Umbilical cord (tissue), 2 donors: ENCODE measurements around the gene ZNF512. TPM values are rescaled to one million over a fixed set of nuclear protein-coding genes. Genes with fewer than 3 reads are reported as not detected.

Source experiments
- DNase-seq: peaks from one replicate; pipeline ENCODE4 v3.0.0-alpha.2; 2015; ENCODE audit warnings: low spot score
- total RNA-seq: library from RNA; depleted of rRNA; stranded (reverse); fragments of >200 nt; gene quantifications from one replicate; pipeline ENCODE4 v1.2.3, GENCODE V29; 2014; ENCODE audit warnings: low replicate concordance; ENCODE audit not compliant: insufficient read depth

The ZNF512 gene
- total RNA-seq, 1 donor from 2014 or later = 27.7 TPM

DNA sequence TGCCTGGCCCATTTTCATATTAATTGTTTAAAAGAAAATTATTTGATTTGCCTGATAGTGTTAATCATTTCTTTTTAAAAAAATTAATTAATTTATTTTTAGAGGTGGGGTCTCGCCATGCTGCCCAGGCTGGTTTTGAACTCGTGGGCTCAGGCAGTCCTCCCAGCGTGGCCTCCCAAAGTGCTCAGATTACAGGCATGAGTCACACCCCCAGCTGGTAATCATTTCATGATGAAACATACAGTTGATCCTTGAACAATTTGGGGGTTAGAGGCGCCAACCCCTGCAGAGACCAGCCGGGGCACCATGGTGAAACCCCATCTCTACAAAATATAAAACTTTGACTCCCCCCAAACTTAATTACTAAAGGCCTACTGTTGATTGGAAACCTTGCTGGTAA is 53.9 kb downstream of the ZNF512 start:
- no peak for DNase-seq

DNA sequence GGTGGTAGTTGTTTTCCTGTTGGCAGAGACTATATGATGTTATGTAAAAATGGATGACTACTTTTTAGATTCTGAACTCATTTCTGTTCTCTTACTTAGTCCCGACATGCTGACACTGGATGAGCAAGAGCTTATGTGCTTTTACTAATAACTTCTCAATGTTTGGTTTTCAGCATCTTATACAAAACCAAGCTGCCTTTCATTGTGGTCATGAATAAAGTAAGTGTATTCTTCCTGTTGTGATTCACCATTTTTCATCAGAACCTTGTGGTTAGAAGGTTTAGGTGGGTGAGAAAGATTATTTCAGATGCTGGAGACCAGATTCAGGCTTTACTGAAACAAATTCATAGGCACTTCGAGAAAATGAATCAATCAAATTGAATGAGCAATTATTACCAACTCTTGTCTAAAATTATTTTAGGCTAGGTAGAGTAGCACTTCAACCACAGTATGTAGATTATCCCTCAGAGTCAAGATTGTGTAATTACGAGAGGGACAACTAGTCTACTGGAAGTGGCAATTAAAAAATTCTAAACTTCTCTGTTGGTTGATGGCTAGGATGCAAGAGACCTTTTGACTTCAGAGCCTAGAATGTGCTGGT is 55.3 kb downstream of the ZNF512 start:
- no peak for DNase-seq

DNA sequence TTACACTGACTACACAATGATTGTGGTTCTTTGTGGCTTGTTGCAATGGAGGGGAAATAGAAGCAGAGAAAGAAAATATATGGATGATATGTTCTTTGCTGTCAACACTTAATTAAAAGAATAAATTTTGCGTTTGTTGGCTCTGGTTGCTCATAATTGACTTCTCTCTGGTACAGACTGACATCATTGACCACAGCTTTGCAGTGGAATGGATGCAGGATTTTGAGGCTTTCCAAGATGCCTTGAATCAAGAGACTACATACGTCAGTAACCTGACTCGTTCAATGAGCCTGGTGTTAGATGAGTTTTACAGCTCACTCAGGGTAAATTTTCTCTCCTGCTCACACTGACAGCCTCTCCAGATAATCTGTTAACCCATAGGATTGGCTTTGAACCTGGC is 55.9 kb downstream of the ZNF512 start:
- DNase-seq = no peak

DNA sequence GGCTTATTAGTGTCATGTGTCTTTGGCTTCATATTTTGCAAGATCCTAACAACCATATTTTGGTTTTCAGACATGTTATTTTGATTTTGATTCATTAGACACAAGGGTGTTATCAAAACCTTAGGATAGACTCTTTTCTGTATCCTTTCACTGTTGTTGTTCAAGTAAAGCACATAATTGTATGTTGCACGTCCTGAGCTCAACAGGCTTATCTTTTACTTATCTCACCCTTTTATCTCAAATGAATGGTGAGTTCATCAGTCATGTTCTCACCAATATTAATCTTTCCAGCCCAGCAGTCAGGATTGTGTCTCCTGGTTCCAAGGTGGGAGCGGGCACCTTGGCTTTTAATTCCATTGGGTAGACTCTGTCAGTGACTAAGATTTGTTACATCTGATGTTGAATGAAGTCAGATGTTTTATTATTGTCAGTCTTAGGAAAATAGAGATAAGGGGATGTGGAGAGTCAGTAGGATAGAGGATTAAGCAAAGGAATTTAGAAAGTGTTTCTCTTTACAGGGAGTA is 57.9 kb downstream of the ZNF512 start:
- DNase-seq = no peak

DNA sequence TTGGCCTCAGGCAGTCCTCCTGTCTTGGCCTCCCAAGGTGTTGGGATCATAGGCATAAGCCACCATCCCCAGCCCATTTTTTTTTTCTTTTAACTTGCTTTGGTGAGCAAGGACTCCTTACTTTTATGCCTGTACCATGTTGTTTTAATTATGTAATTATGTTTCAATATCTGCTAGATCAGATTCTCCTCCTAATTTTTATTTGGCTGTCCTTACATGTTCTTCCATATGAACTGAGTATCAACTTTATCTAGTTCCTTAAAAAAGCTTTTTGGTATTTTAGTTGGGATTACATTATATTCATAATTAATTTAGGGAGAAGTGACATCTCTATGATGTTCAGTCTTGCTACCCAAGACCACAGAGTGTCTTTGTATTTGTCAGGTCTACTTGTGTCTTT is 62.4 kb downstream of the ZNF512 start:
- DNase-seq = no peak

DNA sequence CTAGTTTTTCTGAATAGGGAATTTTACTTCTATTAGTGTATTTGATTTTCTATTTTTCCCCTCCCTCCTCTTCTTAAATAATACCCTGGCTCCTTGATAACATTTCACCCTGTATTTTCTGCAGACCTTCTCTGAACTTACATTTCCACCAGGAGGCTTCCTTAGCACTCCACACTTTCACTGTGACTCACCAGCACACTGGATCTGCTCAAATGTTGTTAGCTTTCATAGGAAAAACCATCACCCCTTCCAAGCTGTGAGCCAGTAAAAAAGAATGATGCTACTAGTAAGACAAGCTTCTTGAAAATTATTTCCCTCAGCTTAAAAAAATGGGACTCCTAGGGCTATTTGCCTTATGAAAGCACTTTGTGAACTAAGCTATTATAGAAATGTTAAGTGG is 64.4 kb downstream of the ZNF512 start:
- no peak for DNase-seq

DNA sequence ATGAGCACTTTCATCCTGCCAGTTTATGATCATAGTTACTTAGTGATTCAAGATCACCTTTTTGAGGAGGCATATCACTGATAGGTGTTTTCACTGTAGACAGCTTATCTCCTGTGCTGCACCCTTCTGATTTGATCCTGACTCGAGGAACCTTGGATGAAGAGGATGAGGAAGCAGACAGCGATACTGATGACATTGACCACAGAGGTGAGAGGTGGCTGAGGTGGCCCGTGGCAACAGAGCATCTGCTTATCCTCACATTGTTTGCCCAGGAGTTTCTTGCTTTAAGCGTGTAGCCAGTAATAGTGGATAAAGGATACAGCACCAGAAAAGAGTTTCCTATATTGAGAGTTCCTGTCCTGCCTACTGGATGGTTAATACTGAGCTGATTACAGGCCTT is 64.9 kb downstream of the ZNF512 start:
- DNase-seq = no peak

DNA sequence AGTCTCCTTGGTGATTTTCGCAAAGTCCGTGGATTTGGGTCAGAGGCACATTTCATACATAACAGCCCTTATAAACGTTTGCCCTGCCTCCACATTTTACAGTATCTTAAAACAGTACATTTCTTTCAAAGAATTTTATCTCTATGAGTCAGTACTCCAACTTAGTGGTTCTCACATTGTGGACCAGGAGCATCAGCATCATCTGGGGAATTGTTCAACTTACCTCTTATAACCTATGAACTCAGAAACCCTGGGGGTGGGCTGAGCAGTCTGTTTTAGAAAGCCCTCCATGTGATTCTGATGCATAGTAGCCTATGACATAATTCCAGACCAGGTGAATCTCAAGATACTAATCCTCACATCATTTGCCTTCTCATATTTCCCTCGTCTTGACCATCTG is 68.2 kb downstream of the ZNF512 start:
- DNase-seq = no peak

DNA sequence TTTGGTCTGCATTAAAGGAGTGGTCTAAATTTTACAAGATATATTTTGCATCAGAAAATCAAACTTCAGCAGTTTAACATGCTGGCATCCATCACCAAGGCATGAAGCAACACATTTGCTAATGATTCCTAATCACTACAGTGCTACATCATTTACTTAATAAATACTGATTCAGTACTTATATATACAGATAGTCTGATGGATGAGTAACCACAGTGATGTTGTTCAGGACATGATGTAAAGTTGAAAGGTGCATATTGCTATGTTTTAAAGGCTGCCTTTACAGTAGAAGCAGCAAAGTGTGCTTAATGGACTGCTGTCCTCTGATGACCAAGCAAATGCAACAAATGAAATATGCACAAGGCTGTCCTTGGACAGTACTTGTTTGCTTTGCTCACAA is 69.5 kb downstream of the ZNF512 start:
- DNase-seq = no peak

DNA sequence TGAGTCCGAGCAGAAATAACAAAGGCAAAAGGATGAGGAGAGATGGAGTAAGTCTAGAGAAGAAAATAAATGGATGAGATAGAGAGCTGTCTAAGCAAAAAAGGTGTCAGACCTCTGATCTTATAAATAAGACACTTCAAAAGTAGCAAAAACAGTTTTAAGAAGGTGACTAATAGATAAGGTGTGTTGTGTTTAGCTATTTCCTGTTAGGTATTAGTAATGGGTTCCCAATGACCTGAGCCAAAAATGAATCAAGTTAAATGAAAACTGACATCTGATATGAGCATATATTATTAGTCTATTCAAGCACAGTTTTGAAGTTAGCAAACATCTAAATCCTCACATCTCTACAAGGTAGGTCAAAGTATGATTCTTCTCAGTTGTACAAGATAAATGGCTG is 69.9 kb downstream of the ZNF512 start:
- DNase-seq = no peak

DNA sequence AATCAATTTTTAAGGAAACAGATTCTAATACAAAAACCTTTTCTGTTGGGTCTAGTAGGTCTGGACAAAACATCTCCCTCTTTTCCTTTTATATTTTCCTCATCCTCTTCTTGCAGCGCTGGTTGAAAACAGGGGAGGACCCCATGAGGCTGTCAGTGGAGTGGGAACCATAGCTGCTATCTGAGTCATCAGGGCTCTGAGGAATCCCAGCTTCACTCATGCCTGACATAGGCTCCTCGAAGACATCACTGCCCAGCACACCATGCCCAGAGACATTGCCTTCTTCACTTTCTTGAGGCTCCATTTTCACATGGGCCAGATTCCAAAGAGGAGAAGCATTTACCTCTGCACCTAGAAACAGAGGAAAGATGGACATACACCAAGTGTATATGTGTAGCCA is 70.6 kb downstream of the ZNF512 start:
- DNase-seq = no peak

DNA sequence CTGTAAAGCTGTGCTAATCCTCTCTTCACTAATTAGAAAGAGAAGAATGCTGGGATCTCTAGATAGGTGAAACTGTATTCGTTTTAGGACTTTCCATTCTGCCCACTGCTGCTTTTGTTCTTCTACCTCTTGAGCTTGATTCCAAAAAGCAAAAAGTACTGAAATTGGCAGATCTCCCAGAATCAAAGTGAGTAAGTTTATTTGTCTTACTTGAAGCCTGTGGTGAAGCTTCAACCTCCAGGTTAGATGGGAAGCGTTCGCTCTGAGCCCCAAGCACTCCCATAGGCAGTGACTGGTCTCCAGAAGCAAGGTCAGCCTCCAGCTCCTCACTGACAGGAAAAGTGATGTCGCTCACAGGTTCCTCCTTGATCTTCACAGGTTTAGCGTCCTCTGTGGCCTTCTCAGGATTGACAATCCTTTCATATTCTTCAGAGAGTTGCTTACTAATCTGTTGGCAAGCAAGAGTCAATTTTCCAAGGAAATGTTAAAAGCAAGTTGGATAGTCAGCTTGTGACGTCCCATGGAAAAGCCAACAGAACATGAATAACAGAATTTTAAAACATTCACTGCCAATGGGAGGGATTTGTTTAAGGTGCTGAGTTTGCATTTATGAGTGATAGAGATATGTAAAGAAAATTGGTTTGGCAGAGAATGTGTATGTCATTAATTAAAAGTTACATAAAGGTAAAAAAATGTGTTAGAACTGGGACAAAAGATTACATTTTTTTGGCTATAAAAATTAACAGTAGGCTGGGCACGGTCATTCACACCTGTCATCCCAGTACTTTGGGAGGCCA is 72.5 kb downstream of the ZNF512 start:
- no peak for DNase-seq

DNA sequence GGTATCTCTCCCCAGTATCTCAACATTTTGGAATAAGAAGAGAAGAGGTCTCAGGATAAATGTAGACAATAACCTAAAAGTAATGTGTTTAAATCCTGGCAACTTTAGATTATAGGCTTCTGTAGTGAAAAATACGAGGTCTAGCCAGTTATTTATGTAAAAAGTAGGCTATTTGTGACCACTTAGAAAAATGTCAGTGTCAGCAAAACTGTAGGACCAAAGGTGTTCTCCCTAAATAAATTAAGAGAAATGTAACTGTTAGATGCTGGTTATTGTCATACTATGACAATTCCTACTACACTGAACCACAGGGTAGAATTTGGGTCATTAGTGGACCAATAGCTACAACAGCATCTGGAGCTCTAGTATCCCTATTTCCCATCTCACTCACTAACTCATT is 78.5 kb downstream of the ZNF512 start:
- no peak for DNase-seq

DNA sequence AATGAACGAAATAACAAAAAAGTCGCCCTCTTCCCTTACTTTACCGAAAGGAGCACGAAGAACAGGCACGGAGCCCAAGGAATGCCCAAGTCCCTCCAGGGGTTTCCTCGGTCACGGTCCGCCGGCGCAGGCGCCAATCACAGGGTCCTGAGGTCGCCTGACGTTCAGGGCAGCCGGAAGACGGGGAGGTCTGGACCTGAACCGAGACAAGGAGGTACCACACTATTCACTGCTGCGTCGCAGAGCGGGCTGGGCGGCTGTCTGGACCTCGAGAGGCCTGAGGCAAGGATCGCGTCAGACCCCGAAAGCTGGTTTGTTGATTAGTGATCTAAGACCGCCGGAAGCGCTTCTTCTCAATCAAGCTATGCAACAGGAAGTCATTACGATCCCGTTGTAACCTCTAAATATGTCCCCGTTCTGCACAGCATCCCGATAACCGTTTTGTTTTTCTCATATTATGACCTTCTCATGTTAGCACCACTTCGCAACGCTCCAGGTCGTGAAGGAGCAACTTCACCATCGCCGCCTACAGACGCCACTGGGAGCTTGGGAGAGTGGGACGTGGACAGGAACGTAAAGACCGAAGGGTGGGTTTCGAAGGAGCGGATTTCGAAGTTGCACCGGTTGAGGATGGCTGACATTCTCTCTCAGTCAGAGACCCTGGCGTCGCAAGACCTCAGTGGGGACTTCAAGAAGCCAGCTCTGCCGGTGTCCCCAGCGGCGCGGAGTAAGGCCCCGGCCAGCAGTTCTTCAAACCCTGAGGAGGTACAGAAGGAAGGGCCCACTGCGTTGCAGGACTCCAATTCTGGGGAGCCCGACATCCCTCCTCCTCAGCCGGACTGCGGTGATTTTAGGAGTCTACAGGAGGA is 80.7 kb downstream of the ZNF512 start, which contains the start of the genes SLC4A1AP and SUPT7L:
Gene SLC4A1AP (plus strand): TSS at position 605 of the 869 bp plus-strand sequence. CDS start 26 bp downstream, at position 631.
Gene SUPT7L (minus strand): TSS at position 330 of the 869 bp plus-strand sequence. CDS start 1,422 bp downstream, outside the sequence.
- DNase-seq = peak; percentile 86

DNA sequence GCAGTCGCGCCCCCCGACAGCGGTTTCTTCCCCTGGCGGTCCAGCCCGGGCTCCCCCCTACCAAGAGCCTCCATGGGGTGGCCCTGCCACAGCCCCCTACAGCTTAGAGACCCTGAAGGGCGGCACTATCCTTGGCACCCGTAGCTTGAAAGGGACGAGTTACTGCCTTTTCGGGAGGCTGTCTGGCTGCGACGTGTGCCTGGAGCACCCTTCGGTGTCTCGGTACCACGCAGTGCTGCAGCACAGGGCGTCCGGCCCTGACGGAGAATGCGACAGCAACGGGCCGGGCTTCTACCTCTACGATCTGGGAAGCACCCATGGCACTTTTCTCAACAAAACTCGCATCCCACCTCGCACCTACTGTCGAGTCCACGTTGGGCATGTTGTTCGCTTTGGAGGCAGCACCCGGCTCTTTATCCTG is 81.3 kb downstream of the ZNF512 start:
- DNase-seq = no peak

DNA sequence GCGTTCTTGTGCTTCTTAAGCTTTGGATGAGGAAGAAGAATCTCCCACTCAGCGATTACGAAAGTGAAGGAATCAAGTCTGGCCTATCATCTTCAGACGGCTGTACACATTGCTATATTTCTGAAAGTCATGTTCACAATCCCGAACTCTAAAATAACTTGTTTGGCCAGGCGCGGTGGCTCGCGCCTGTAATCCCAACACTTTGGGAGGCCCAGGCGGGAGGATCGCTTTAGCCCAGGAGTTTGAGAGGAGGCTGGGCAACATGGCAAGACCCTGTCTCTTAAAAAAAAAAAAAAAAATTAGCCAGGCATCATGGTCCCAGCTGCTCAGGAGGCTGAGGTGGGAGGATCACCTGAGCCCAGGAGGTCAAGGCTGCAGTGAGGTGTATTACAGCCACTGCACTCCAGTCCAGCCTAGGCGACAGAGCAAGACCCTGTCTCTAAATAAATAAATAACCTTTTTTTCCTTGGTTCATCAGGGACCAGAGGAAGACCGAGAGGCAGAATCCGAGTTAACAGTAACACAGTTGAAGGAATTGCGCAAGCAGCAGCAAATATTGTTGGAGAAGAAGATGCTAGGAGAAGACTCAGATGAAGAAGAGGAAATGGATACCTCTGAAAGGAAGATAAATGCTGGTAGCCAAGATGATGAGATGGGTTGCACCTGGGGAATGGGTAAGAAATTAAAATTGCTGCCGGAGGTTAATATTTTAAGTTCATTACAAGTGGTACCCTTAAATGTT is 82.0 kb downstream of the ZNF512 start:
- no peak for DNase-seq

DNA sequence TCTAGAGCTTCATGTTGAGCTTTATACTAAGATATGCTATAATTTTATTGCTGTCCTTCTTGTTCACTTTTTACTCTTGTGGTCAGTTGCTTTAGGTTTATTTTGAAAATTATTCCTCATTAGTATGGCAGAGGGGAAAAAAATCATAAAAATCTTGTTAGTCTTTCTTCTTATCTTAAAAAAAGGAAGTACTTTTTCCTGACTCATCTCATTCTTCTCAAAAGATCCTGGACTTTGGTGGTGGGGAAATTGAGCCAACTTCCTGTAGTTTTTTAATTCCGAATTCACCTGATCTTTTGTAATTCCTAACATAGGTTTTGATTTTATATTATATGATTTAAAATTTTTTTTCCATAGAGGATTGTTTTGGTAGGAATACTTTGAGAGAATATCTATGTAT is 84.6 kb downstream of the ZNF512 start:
- DNase-seq = no peak

DNA sequence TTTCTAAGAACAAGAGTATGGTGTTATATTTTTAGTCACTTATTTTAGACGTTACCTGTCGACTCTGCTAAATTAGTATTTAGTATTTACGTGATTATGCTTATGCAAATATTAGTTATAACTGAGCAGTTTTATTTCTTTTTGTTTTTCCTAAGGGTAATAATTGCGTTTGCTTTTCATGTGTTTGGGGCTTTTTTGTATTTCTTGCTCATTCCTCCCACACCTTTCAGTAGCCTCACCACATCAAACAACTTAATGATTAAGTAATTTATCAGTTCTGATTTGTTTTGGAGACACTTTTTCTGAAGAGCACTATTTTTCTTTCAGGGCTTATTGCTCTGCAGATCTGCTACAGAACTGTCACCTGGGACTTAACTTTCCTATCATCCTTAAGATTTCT is 88.4 kb downstream of the ZNF512 start:
- DNase-seq = no peak
